Body of pancreas (tissue), 4 donors: ENCODE data around the gene THEMIS.
"Not testable (repeated sequence)": the region's sequence is repeated elsewhere in the genome, so short reads cannot be mapped to it uniquely, and the experiment has no call there.

Experiments used
- POLR2A ChIP-seq, 3 donors: fragments of 450-650 bp; IDR thresholded peaks; one replicate each; pipeline ENCODE4 v1.6.1; 2016; ENCODE audit warnings: antibody characterized with exemption in 3 of 3, mild to moderate bottlenecking in 2 of 3
- TF ChIP-seq, protein P1 (sequence below), 7 experiments: fragments of 450-650 bp in 4 of 7; fragments of 200-600 bp in 3 of 7; sonication (generic) in 3 of 7; IDR thresholded peaks; one replicate each; pipeline ENCODE4 v1.5.1; 2016 to 2019; ENCODE audit warnings: antibody characterized with exemption in 7 of 7

DNA sequence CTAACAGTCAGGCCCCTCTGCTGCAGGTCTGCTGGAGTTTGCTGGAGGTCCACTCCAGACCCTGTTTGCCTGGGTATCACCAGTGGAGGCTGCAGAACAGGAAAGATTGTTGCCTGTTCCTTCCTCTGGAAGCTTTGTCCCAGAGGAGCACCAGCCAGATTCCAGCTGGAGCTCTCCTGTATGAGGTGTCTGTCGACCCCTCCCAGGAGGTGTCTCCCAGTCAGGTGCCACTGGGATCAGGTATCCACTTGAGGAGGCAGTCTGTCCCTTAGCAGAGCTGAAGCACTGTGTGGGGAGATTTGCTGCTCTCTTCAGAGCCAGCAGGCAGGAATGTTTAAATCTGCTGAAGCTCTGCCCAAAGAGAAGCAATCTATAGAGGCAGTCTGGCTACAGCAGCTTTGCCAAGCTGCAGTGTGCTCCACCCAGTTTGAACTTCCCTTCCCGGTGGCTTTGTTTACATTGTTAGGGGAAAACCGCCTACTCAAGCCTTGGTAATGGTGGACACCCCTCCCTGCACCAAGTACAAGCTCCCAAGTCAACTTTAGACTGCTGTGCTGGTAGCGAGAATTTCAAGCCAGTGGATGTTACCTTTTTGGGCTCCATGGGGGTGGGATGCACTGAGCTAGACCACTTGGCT is 119.1 kb downstream of the THEMIS start:
- TF ChIP-seq, protein P1, sequence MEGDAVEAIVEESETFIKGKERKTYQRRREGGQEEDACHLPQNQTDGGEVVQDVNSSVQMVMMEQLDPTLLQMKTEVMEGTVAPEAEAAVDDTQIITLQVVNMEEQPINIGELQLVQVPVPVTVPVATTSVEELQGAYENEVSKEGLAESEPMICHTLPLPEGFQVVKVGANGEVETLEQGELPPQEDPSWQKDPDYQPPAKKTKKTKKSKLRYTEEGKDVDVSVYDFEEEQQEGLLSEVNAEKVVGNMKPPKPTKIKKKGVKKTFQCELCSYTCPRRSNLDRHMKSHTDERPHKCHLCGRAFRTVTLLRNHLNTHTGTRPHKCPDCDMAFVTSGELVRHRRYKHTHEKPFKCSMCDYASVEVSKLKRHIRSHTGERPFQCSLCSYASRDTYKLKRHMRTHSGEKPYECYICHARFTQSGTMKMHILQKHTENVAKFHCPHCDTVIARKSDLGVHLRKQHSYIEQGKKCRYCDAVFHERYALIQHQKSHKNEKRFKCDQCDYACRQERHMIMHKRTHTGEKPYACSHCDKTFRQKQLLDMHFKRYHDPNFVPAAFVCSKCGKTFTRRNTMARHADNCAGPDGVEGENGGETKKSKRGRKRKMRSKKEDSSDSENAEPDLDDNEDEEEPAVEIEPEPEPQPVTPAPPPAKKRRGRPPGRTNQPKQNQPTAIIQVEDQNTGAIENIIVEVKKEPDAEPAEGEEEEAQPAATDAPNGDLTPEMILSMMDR (IDR thresholded peaks at IDR 0.05), result not testable (repeated sequence)
- not testable (repeated sequence) for TF ChIP-seq POLR2A (IDR thresholded peaks at IDR 0.05)
